HCT116 (cell line): ENCODE results near the gene GABRP. TPM values are rescaled to one million over a fixed set of nuclear protein-coding genes. Genes with fewer than 3 reads are reported as not detected.

Experiments
- ATAC-seq: fragments of 200-7000 bp; cut with Tn5 transposase; 2 replicates; pipeline ENCODE4 v1.9.1; 2020; ENCODE audit warnings: mild to moderate bottlenecking, moderate library complexity
- BruUV-seq: library from RNA; stranded (reverse); fragments of 400-500 nt; replicated peaks from 2 replicates; lab custom pipeline; 2021; lab: Mats Ljungman, UMichigan
- CTCF ChIA-PET: fragments of 300-600 bp; sonication (Branson Sonifier 250); formaldehyde crosslinking; loops from one replicate; lab custom pipeline; 2021; ENCODE audit warnings: antibody characterized with exemption; lab: Charles Lee
- POLR2A ChIA-PET: fragments of 300-600, 350-600 bp; sonication (Branson Sonifier 250); formaldehyde crosslinking; loops from one replicate; lab custom pipeline; 2021; ENCODE audit warnings: antibody characterized with exemption; lab: Charles Lee
- RAD21 ChIA-PET, 2 experiments: fragments of 300-600 bp; sonication (Branson Sonifier 250); formaldehyde crosslinking; loops; one replicate each; lab custom pipeline; 2023; ENCODE audit warnings: low total read pairs in 2 of 2; ENCODE audit not compliant: uncharacterized antibody in 2 of 2, unreplicated experiment in 2 of 2, low non-redundant PET in 1 of 2; lab: Charles Lee
- DNase-seq: peaks from one replicate; pipeline ENCODE4 v3.0.0-alpha.2; 2010; ENCODE audit warnings: low read depth, low spot score
- H2AFZ ChIP-seq: fragments of 200-600 bp; shearing (Covaris generic), sonication (generic); 2 replicates; pipeline ENCODE4 v1.6.1; 2017; ENCODE audit warnings: low read depth, mixed run types, mixed read lengths, antibody characterized with exemption, low read length; ENCODE audit not compliant: poor library complexity, severe bottlenecking
- H3K27ac ChIP-seq: 2 replicates; pipeline ENCODE4 v1.5.1; 2012; ENCODE audit warnings: low read depth, low read length
- H3K27me3 ChIP-seq: fragments of 200-600 bp; sonication (generic); 2 replicates; pipeline ENCODE4 v1.6.1; 2016; ENCODE audit warnings: mixed run types, low read length, mixed read lengths; ENCODE audit not compliant: insufficient read depth
- H3K36me3 ChIP-seq, 2 experiments: fragments of 200-500 bp in 1 of 2; fragments of 200-600 bp in 1 of 2; sonication (Bioruptor generic) in 1 of 2; sonication (generic) in 1 of 2; 2 replicates each; pipeline versions ENCODE4 v1.5.1 to v1.6.1; 2014 to 2016; ENCODE audit warnings: low read length in 2 of 2, inconsistent platforms in 1 of 2, mixed read lengths in 1 of 2, mixed run types in 1 of 2; ENCODE audit not compliant: insufficient read depth in 2 of 2, control insufficient read depth in 1 of 2
- H3K4me1 ChIP-seq, 2 experiments: fragments of 200-600 bp in 1 of 2; sonication (generic) in 1 of 2; 2 replicates each; pipeline versions ENCODE4 v1.5.1 to v1.6.1; 2012 to 2017; ENCODE audit warnings: low read length in 2 of 2, inconsistent platforms in 1 of 2, mild to moderate bottlenecking in 1 of 2, mixed read lengths in 1 of 2, mixed run types in 1 of 2, moderate library complexity in 1 of 2; ENCODE audit not compliant: insufficient read depth in 2 of 2, control insufficient read depth in 1 of 2
- H3K4me2 ChIP-seq: fragments of 200-600 bp; sonication (generic); 2 replicates; pipeline ENCODE4 v1.6.1; 2017; ENCODE audit warnings: mixed run types, low read length, mixed read lengths
- H3K4me3 ChIP-seq, 2 experiments: fragments of 200-600 bp in 1 of 2; sonication (generic) in 1 of 2; replicated peaks in 1 of 2; 2 replicates each; pipeline ENCODE4 v1.5.1; 2011 to 2016; ENCODE audit warnings: low read length in 2 of 2, control low read depth in 1 of 2, low read depth in 1 of 2, mild to moderate bottlenecking in 1 of 2, mixed read lengths in 1 of 2, mixed run types in 1 of 2
- H3K79me2 ChIP-seq: fragments of 200-600 bp; sonication (generic); 2 replicates; pipeline ENCODE4 v1.6.1; 2017; ENCODE audit warnings: mild to moderate bottlenecking, mixed run types, low read length, moderate library complexity, mixed read lengths; ENCODE audit not compliant: insufficient read depth
- H3K9ac ChIP-seq: fragments of 200-600 bp; sonication (generic); 2 replicates; pipeline ENCODE4 v1.6.1; 2016; ENCODE audit warnings: low read length, mixed read lengths
- H3K9me2 ChIP-seq: fragments of 200-600 bp; sonication (generic), shearing (Covaris generic); 2 replicates; pipeline ENCODE4 v1.6.1; 2017; ENCODE audit warnings: mixed run types, mild to moderate bottlenecking, moderate library complexity; ENCODE audit not compliant: insufficient read depth
- H3K9me3 ChIP-seq, 2 experiments: fragments of 200-500 bp in 1 of 2; fragments of 200-600 bp in 1 of 2; sonication (Bioruptor generic) in 1 of 2; sonication (generic) in 1 of 2; 2 replicates each; pipeline ENCODE4 v1.6.1; 2014 to 2017; ENCODE audit warnings: low read length in 2 of 2, mixed read lengths in 2 of 2, inconsistent platforms in 1 of 2, low read depth in 1 of 2, mild to moderate bottlenecking in 1 of 2, mixed run types in 1 of 2, moderate library complexity in 1 of 2; ENCODE audit not compliant: control insufficient read depth in 1 of 2, insufficient read depth in 1 of 2
- H4K20me1 ChIP-seq: fragments of 200-600 bp; sonication (generic), shearing (Covaris generic); 2 replicates; pipeline ENCODE4 v1.6.1; 2017; ENCODE audit warnings: mixed run types, mild to moderate bottlenecking, moderate library complexity; ENCODE audit not compliant: insufficient read depth
- CEBPB ChIP-seq: IDR thresholded peaks from 2 replicates; pipeline ENCODE4 v1.6.1; 2012; ENCODE audit warnings: low read depth
- ELF1 ChIP-seq: IDR thresholded peaks from 2 replicates; pipeline ENCODE4 v1.6.1; 2012; ENCODE audit warnings: low read depth, borderline replicate concordance
- JUND ChIP-seq: IDR thresholded peaks from 2 replicates; pipeline ENCODE4 v1.6.1; 2012
- POLR2AphosphoS5 ChIP-seq: IDR thresholded peaks from 2 replicates; pipeline ENCODE4 v1.6.1; 2011; ENCODE audit warnings: mild to moderate bottlenecking, low read depth, low read length, moderate library complexity
- RAD21 ChIP-seq: IDR thresholded peaks from 2 replicates; pipeline ENCODE4 v1.6.1; 2012; ENCODE audit warnings: low read depth, mild to moderate bottlenecking
- ZFX ChIP-seq: fragments of 450-650 bp; IDR thresholded peaks from 2 replicates; pipeline ENCODE4 v1.6.1; 2017
- ZNF274 ChIP-seq: fragments of 200-500 bp; sonication (Bioruptor generic); IDR thresholded peaks from 2 replicates; pipeline ENCODE4 v1.6.1; 2014; ENCODE audit warnings: mild to moderate bottlenecking, low read depth, low read length, inconsistent platforms
- intact Hi-C: fragments of 100-400 bp; cut with micrococcal nuclease; formaldehyde crosslinking; loops from 2 replicates; pipeline ENCODE4 v1.10.0; 2022
- total RNA-seq: library from RNA; stranded (reverse); gene quantifications from one replicate; pipeline ENCODE4 v1.2.1, GENCODE V29; 2021; ENCODE audit not compliant: unreplicated experiment
- TF ChIP-seq, protein P1 (sequence below), 3 experiments: fragments of 200-600 bp in 1 of 3; sonication (generic) in 1 of 3; IDR thresholded peaks in 2 of 3; conservative IDR thresholded peaks in 1 of 3; 2 replicates each; pipeline ENCODE4 v1.5.1; 2012 to 2017; ENCODE audit warnings: low read depth in 2 of 3, low read length in 2 of 3, antibody characterized with exemption in 1 of 3, borderline replicate concordance in 1 of 3, control low read depth in 1 of 3, mild to moderate bottlenecking in 1 of 3, mixed read lengths in 1 of 3, mixed run types in 1 of 3, moderate library complexity in 1 of 3; ENCODE audit not compliant: insufficient read depth in 1 of 3
- TF ChIP-seq, protein P2 (sequence below): IDR thresholded peaks from 2 replicates; pipeline ENCODE4 v1.6.1; 2012
- TF ChIP-seq, protein P3 (sequence below): IDR thresholded peaks from 2 replicates; pipeline ENCODE4 v1.6.1; 2012
- TF ChIP-seq, protein P4 (sequence below): IDR thresholded peaks from 2 replicates; pipeline ENCODE4 v1.6.1; 2012; ENCODE audit warnings: low read depth

The GABRP gene
- total RNA-seq, 1 experiment from 2014 or later, result not detected

DNA sequence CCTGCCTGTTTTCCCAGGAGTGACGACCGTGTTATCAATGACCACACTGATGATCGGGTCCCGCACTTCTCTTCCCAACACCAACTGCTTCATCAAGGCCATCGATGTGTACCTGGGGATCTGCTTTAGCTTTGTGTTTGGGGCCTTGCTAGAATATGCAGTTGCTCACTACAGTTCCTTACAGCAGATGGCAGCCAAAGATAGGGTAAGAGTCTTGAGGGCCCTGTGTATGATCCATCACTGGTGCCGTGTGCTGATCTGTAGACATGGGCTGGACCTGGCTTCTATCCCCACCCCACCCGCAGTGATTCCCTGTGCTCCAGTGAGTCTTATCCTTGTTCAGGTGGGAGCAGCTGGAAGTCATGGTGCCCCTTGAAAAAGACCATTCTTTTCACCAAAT is 26.0 kb downstream of the GABRP start:
- peak; percentile 90 for ATAC-seq
- H3K4me1 ChIP-seq, result no peaks in the 10 kb centered on the region
- H3K9me3 ChIP-seq, result no peaks in the 10 kb centered on the region
- ChIA-PET POLR2A (no interaction called here), RAD21 (no interaction called here), CTCF (interaction anchor here (0.6 to 1.9 kb wide), 8 partner anchors 14 to 1092 kb away, joined by 3 to 21 read pairs (median 4); no protein-coding TSS in a partner anchor)
- no peak overlapping the region for H3K9ac ChIP-seq
- no peak overlapping the region for H2AFZ ChIP-seq
- H3K36me3 ChIP-seq, result no peaks in the 10 kb centered on the region
- no peak for TF ChIP-seq CEBPB
- TF ChIP-seq, protein P1, sequence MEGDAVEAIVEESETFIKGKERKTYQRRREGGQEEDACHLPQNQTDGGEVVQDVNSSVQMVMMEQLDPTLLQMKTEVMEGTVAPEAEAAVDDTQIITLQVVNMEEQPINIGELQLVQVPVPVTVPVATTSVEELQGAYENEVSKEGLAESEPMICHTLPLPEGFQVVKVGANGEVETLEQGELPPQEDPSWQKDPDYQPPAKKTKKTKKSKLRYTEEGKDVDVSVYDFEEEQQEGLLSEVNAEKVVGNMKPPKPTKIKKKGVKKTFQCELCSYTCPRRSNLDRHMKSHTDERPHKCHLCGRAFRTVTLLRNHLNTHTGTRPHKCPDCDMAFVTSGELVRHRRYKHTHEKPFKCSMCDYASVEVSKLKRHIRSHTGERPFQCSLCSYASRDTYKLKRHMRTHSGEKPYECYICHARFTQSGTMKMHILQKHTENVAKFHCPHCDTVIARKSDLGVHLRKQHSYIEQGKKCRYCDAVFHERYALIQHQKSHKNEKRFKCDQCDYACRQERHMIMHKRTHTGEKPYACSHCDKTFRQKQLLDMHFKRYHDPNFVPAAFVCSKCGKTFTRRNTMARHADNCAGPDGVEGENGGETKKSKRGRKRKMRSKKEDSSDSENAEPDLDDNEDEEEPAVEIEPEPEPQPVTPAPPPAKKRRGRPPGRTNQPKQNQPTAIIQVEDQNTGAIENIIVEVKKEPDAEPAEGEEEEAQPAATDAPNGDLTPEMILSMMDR (IDR thresholded peaks at IDR 0.05 in 2 of 3, conservative IDR thresholded peaks at IDR 0.05 in 1 of 3; ENCODE audit: borderline replicate concordance in 1 of 3, insufficient read depth in 1 of 3, low read depth in 2 of 3, low read length in 2 of 3), result peak in 2 of 3 experiments; percentile 39 to 51; a peak in 3 of 6 replicates
- no peak for TF ChIP-seq ELF1
- TF ChIP-seq JUND, result no peak
- no peak for TF ChIP-seq ZFX
- TF ChIP-seq ZNF274, result no peak
- TF ChIP-seq, protein P2, sequence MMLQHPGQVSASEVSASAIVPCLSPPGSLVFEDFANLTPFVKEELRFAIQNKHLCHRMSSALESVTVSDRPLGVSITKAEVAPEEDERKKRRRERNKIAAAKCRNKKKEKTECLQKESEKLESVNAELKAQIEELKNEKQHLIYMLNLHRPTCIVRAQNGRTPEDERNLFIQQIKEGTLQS, result no peak
- TF ChIP-seq, protein P3, sequence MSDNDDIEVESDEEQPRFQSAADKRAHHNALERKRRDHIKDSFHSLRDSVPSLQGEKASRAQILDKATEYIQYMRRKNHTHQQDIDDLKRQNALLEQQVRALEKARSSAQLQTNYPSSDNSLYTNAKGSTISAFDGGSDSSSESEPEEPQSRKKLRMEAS, result no peak
- TF ChIP-seq RAD21, result peak; percentile 78
- TF ChIP-seq, protein P4, sequence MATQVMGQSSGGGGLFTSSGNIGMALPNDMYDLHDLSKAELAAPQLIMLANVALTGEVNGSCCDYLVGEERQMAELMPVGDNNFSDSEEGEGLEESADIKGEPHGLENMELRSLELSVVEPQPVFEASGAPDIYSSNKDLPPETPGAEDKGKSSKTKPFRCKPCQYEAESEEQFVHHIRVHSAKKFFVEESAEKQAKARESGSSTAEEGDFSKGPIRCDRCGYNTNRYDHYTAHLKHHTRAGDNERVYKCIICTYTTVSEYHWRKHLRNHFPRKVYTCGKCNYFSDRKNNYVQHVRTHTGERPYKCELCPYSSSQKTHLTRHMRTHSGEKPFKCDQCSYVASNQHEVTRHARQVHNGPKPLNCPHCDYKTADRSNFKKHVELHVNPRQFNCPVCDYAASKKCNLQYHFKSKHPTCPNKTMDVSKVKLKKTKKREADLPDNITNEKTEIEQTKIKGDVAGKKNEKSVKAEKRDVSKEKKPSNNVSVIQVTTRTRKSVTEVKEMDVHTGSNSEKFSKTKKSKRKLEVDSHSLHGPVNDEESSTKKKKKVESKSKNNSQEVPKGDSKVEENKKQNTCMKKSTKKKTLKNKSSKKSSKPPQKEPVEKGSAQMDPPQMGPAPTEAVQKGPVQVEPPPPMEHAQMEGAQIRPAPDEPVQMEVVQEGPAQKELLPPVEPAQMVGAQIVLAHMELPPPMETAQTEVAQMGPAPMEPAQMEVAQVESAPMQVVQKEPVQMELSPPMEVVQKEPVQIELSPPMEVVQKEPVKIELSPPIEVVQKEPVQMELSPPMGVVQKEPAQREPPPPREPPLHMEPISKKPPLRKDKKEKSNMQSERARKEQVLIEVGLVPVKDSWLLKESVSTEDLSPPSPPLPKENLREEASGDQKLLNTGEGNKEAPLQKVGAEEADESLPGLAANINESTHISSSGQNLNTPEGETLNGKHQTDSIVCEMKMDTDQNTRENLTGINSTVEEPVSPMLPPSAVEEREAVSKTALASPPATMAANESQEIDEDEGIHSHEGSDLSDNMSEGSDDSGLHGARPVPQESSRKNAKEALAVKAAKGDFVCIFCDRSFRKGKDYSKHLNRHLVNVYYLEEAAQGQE, result no peak
- no peak for TF ChIP-seq POLR2AphosphoS5
- H3K27ac ChIP-seq, result no peak overlapping the region
- no peak overlapping the region for H3K4me3 ChIP-seq
- no TSS peak for BruUV-seq
- intact Hi-C loops, result loop anchor here (2.0 to 5.0 kb wide), 2 partner anchors 108 to 527 kb away; no protein-coding TSS in a partner anchor
- no peaks in the 10 kb centered on the region for H4K20me1 ChIP-seq
- H3K4me2 ChIP-seq, result no peak overlapping the region
- H3K27me3 ChIP-seq, result no peaks in the 10 kb centered on the region
- no peaks in the 10 kb centered on the region for H3K9me2 ChIP-seq
- DNase-seq, result peak; percentile 34
- H3K79me2 ChIP-seq, result no peaks in the 10 kb centered on the region
